Measurements from ENCODE around the gene TOR4A.

GRCh38 chr9:137326445-137327065 is 49.0 kb downstream of the TOR4A start:
- TF ChIP-seq CTCF (conservative IDR thresholded peaks at IDR 0.05; ENCODE audit: low read depth in 2 of 2) (no peak), POLR2AphosphoS5 (IDR thresholded peaks at IDR 0.05; ENCODE audit: low read depth) (no peak), ETS1 (IDR thresholded peaks at IDR 0.05) (no peak), EZH2 (IDR thresholded peaks at IDR 0.05; ENCODE audit: low read depth, unreplicated experiment) (no peak), REST (IDR thresholded peaks at IDR 0.05; ENCODE audit: unreplicated experiment) (no peak), NANOG (IDR thresholded peaks at IDR 0.05; ENCODE audit: borderline replicate concordance) (no peak), ZNF462 (CRISPR knock-in tag; IDR thresholded peaks at IDR 0.05) (no peak), CREB1 (CRISPR knock-in tag; IDR thresholded peaks at IDR 0.05; ENCODE audit: low read depth) (no peak), EZH2phosphoT487 (IDR thresholded peaks at IDR 0.05; ENCODE audit: unreplicated experiment) (no peak), ZNF114 (CRISPR knock-in tag; IDR thresholded peaks at IDR 0.05) (no peak)

All from GM23338 (cell line).